Mesenchymal stem cell (in vitro differentiated cells and primary cell): ENCODE measurements around the gene SEPHS2.

Source experiments
- DNase-seq: peaks from one replicate; pipeline ENCODE4 v3.0.0-alpha.2; 2013
- H2AFZ ChIP-seq: one replicate; pipeline ENCODE4 v1.6.1; 2013; ENCODE audit warnings: low read depth, mild to moderate bottlenecking, control low read depth, inconsistent platforms, low read length, moderate library complexity
- H2AK5ac ChIP-seq: 2 replicates; pipeline ENCODE4 v1.6.1; 2013; ENCODE audit warnings: low read length, moderate library complexity, mild to moderate bottlenecking, inconsistent platforms; ENCODE audit not compliant: severe bottlenecking
- H2BK120ac ChIP-seq: one replicate; pipeline ENCODE4 v1.6.1; 2013; ENCODE audit warnings: low read depth, mild to moderate bottlenecking, inconsistent platforms, low read length, moderate library complexity
- H2BK12ac ChIP-seq, 2 experiments: one replicate each; pipeline ENCODE4 v1.6.1; 2013; ENCODE audit warnings: inconsistent platforms in 2 of 2, low read length in 2 of 2, mild to moderate bottlenecking in 2 of 2, moderate library complexity in 2 of 2, control low read depth in 1 of 2
- H2BK15ac ChIP-seq: one replicate; pipeline ENCODE4 v1.6.1; 2013; ENCODE audit warnings: mild to moderate bottlenecking, low read depth, inconsistent platforms; ENCODE audit not compliant: poor library complexity, severe bottlenecking
- H2BK5ac ChIP-seq: 2 replicates; pipeline ENCODE4 v1.6.1; 2013; ENCODE audit warnings: low read depth, mild to moderate bottlenecking, low read length, control low read depth, inconsistent platforms; ENCODE audit not compliant: poor library complexity, severe bottlenecking
- H3K14ac ChIP-seq, 2 experiments: one replicate each; pipeline ENCODE4 v1.6.1; 2013; ENCODE audit warnings: inconsistent platforms in 2 of 2, low read length in 2 of 2, control low read depth in 1 of 2, mild to moderate bottlenecking in 1 of 2, moderate library complexity in 1 of 2
- H3K18ac ChIP-seq, 2 experiments: one replicate each; pipeline ENCODE4 v1.6.1; 2013; ENCODE audit warnings: inconsistent platforms in 2 of 2, low read length in 2 of 2, control low read depth in 1 of 2, low read depth in 1 of 2, mild to moderate bottlenecking in 1 of 2
- H3K23ac ChIP-seq, 2 experiments: one replicate each; pipeline ENCODE4 v1.6.1; 2013; ENCODE audit warnings: inconsistent platforms in 2 of 2, low read length in 2 of 2, mild to moderate bottlenecking in 2 of 2, moderate library complexity in 2 of 2, control low read depth in 1 of 2
- H3K27ac ChIP-seq: 2 replicates; pipeline ENCODE4 v1.5.1; 2013; ENCODE audit warnings: mild to moderate bottlenecking, moderate library complexity, low read length, control low read depth, inconsistent platforms; ENCODE audit not compliant: poor library complexity, severe bottlenecking
- H3K27me3 ChIP-seq, 2 experiments: 2 replicates each; pipeline versions ENCODE4 v1.6.1 to v1.7.0; 2013; ENCODE audit warnings: low read length in 2 of 2, mild to moderate bottlenecking in 2 of 2, moderate library complexity in 2 of 2, control low read depth in 1 of 2, inconsistent platforms in 1 of 2; ENCODE audit not compliant: control insufficient read depth in 1 of 2, insufficient read depth in 1 of 2
- H3K36me3 ChIP-seq, 2 experiments: 2 replicates each; pipeline versions ENCODE4 v1.6.1 to v1.7.0; 2013; ENCODE audit warnings: low read length in 2 of 2, control low read depth in 1 of 2, inconsistent platforms in 1 of 2, low read depth in 1 of 2, mild to moderate bottlenecking in 1 of 2; ENCODE audit not compliant: insufficient read depth in 2 of 2, control insufficient read depth in 1 of 2
- H3K4ac ChIP-seq, 2 experiments: one replicate each; pipeline ENCODE4 v1.6.1; 2013; ENCODE audit warnings: inconsistent platforms in 2 of 2, low read length in 2 of 2, mild to moderate bottlenecking in 2 of 2, moderate library complexity in 2 of 2, control low read depth in 1 of 2, low read depth in 1 of 2
- H3K4me1 ChIP-seq: 2 replicates; pipeline ENCODE4 v1.6.1; 2013; ENCODE audit warnings: low read depth, low read length, control low read depth; ENCODE audit not compliant: control insufficient read depth, insufficient read depth
- H3K4me2 ChIP-seq: 2 replicates; pipeline ENCODE4 v1.6.1; 2013; ENCODE audit warnings: low read length, mild to moderate bottlenecking, inconsistent platforms; ENCODE audit not compliant: poor library complexity, severe bottlenecking
- H3K4me3 ChIP-seq, 2 experiments: 2 replicates each; pipeline versions ENCODE4 v1.5.1 to v1.7.0; 2013; ENCODE audit warnings: low read length in 2 of 2, mild to moderate bottlenecking in 2 of 2, control low read depth in 1 of 2, low read depth in 1 of 2; ENCODE audit not compliant: insufficient read depth in 1 of 2
- H3K79me1 ChIP-seq: replicated peaks from 2 replicates; pipeline ENCODE4 v1.6.1; 2013; ENCODE audit warnings: mild to moderate bottlenecking, control low read depth, low read length, inconsistent platforms; ENCODE audit not compliant: poor library complexity, severe bottlenecking
- H3K9ac ChIP-seq: 2 replicates; pipeline ENCODE4 v1.7.0; 2013; ENCODE audit warnings: mild to moderate bottlenecking, low read length, moderate library complexity
- H3K9me3 ChIP-seq: 2 replicates; pipeline ENCODE4 v1.7.0; 2013; ENCODE audit warnings: mild to moderate bottlenecking, low read length; ENCODE audit not compliant: control insufficient read depth
- H4K8ac ChIP-seq: one replicate; pipeline ENCODE4 v1.6.1; 2013; ENCODE audit warnings: inconsistent platforms, mild to moderate bottlenecking, low read length, moderate library complexity
- H4K91ac ChIP-seq: one replicate; pipeline ENCODE4 v1.6.1; 2013; ENCODE audit warnings: mild to moderate bottlenecking, low read length, inconsistent platforms
- WGBS: methylation state at CpG from one replicate; pipeline ENCODE4 v1.1.7; 2013; ENCODE audit warnings: mixed read lengths; 5-methylcytosine and 5-hydroxymethylcytosine counted together

SEPHS2 gene

GRCh38 chr16:30491744-30492308 lies 46.2 kb upstream of the SEPHS2 start:
- Histone ChIP-seq H2AFZ (no peak overlapping the region), H3K4me3 (no peak overlapping the region), H3K18ac (peak overlapping the region; percentile 18 to 58), H3K36me3 (no peaks in the 10 kb centered on the region), H3K9ac (no peak overlapping the region), H4K8ac (no peak overlapping the region), H3K4me2 (no peak overlapping the region), H3K27me3 (peaks cover 0 to 14% of the 10 kb centered on the region in 2 experiments), H4K91ac (no peak overlapping the region), H2BK120ac (no peak overlapping the region), H2BK5ac (no peak overlapping the region), H3K14ac (no peak overlapping the region), H2BK15ac (no peak overlapping the region), H3K4ac (peak overlapping the region in 1 of 2 experiments; percentile 11), H3K27ac (no peak overlapping the region), H3K4me1 (peaks cover 10% of the 10 kb centered on the region), H3K23ac (no peak overlapping the region), H3K9me3 (no peaks in the 10 kb centered on the region), H2BK12ac (peak overlapping the region in 1 of 2 experiments; percentile 37), H2AK5ac (no peak overlapping the region), H3K79me1 (no peaks in the 10 kb centered on the region)
- peak; percentile 94 for DNase-seq
- WGBS = 18% methylated on average over 4 of the region's 6 CpGs

GRCh38 chr16:30491229-30491628 lies 45.6 kb upstream of the SEPHS2 start:
- no peak overlapping the region for H3K27ac ChIP-seq
- H3K14ac ChIP-seq = no peak overlapping the region
- H3K4me3 ChIP-seq = no peak overlapping the region
- no peak overlapping the region for H2BK120ac ChIP-seq
- H2AFZ ChIP-seq = no peak overlapping the region
- H3K79me1 ChIP-seq = no peaks in the 10 kb centered on the region
- H3K9me3 ChIP-seq = no peaks in the 10 kb centered on the region
- no peak overlapping the region for H3K9ac ChIP-seq
- H3K4me1 ChIP-seq = peaks cover 10% of the 10 kb centered on the region
- DNase-seq = peak; percentile 5
- H3K18ac ChIP-seq = no peak overlapping the region
- WGBS = 88% methylated on average over 2 of the region's 4 CpGs
- H3K4ac ChIP-seq = no peak overlapping the region
- H3K27me3 ChIP-seq = peaks cover 0 to 18% of the 10 kb centered on the region in 2 experiments
- H3K4me2 ChIP-seq = no peak overlapping the region
- H3K36me3 ChIP-seq = no peaks in the 10 kb centered on the region
- H4K8ac ChIP-seq = no peak overlapping the region
- H2BK5ac ChIP-seq = no peak overlapping the region
- H2BK12ac ChIP-seq = no peak overlapping the region
- H3K23ac ChIP-seq = no peak overlapping the region
- no peak overlapping the region for H2BK15ac ChIP-seq
- no peak overlapping the region for H4K91ac ChIP-seq
- no peak overlapping the region for H2AK5ac ChIP-seq

GRCh38 chr16:30490210-30490609 lies 44.5 kb upstream of the SEPHS2 start:
- Histone ChIP-seq H2AK5ac (no peak overlapping the region), H2BK15ac (no peak overlapping the region), H3K27me3 (peaks cover 0 to 23% of the 10 kb centered on the region in 2 experiments), H3K79me1 (no peaks in the 10 kb centered on the region), H3K4me1 (peaks cover 10% of the 10 kb centered on the region), H3K36me3 (no peaks in the 10 kb centered on the region), H4K8ac (no peak overlapping the region), H3K4me3 (no peak overlapping the region), H3K9ac (no peak overlapping the region), H4K91ac (peak overlapping the region; percentile 75), H3K18ac (no peak overlapping the region), H2BK120ac (no peak overlapping the region), H3K4me2 (no peak overlapping the region), H3K27ac (no peak overlapping the region), H3K9me3 (no peaks in the 10 kb centered on the region), H3K14ac (no peak overlapping the region), H2AFZ (no peak overlapping the region), H2BK12ac (no peak overlapping the region), H3K23ac (no peak overlapping the region), H2BK5ac (no peak overlapping the region), H3K4ac (no peak overlapping the region)
- WGBS = 93% methylated on average over 6 of the region's 6 CpGs
- DNase-seq = no peak

GRCh38 chr16:30488764-30489605 lies 43.3 kb upstream of the SEPHS2 start:
- Histone ChIP-seq H3K4ac (no peak overlapping the region), H2BK12ac (peak overlapping the region in 1 of 2 experiments; percentile 1), H2BK120ac (no peak overlapping the region), H3K36me3 (no peaks in the 10 kb centered on the region), H3K4me3 (no peak overlapping the region), H3K18ac (no peak overlapping the region), H2AFZ (no peak overlapping the region), H2BK15ac (no peak overlapping the region), H3K27me3 (peaks cover 0 to 15% of the 10 kb centered on the region in 2 experiments), H4K91ac (no peak overlapping the region), H3K9ac (no peak overlapping the region), H3K23ac (peak overlapping the region in 1 of 2 experiments; percentile 16), H2BK5ac (no peak overlapping the region), H3K14ac (no peak overlapping the region), H2AK5ac (no peak overlapping the region), H3K4me2 (no peak overlapping the region), H3K79me1 (no peaks in the 10 kb centered on the region), H3K9me3 (no peaks in the 10 kb centered on the region), H3K27ac (no peak overlapping the region), H3K4me1 (peaks cover 10% of the 10 kb centered on the region), H4K8ac (no peak overlapping the region)
- DNase-seq = no peak
- WGBS = 75% methylated on average over 10 of the region's 11 CpGs
